Islet of Langerhans (tissue), 1 donor: Measurements from ENCODE around the gene TFEB.

ENCODE experiments used
- FAIRE-seq: peaks from one replicate; lab custom pipeline; 2011; peaks lifted over from hg19 to GRCh38; lab: Jason Lieb, UNC

The TFEB gene

GRCh38 chr6:41651962-41652657 lies 83.3 kb downstream of the TFEB start:
- no peak for FAIRE-seq

DNA sequence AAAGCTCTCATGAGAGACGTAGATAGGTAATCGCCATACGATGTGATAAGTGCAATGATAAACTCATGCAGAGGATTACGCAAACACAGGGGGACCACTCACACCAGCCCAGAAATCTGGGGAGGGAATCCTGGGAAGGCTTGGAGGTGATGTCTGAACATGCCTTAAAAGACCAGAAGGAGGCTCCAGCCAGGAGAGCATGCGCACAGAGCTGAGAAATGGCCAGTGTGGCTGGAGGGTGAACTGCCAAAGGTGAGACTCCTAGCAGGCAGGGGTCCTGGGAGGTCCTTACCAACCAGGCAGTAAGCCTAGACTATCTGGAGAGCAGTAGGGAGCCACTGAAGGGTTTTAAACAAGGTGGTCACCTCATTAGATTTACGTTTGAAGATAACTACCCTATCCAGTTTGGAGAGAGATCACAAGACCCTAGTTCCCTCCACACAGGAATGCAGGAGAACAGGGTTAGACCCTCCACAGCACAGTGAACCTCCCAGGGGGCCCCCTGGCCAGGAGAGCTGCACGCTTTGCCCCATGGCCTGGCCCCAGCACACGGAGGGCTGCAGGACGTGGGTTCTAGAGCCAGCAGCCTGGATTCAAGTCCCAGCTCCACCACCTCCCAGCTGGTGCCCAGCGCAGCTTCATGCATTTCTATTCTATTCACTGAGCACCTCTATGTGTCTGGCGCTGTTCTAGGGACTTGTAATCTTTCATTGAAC lies 84.0 kb downstream of the TFEB start:
- no peak for FAIRE-seq

- FAIRE-seq: no peak
Observed at GRCh38 chr6:41650120-41650519, 85.3 kb downstream of the TFEB start.

GRCh38 chr6:41649596-41649995 lies 85.8 kb downstream of the TFEB start:
- FAIRE-seq: no peak

DNA sequence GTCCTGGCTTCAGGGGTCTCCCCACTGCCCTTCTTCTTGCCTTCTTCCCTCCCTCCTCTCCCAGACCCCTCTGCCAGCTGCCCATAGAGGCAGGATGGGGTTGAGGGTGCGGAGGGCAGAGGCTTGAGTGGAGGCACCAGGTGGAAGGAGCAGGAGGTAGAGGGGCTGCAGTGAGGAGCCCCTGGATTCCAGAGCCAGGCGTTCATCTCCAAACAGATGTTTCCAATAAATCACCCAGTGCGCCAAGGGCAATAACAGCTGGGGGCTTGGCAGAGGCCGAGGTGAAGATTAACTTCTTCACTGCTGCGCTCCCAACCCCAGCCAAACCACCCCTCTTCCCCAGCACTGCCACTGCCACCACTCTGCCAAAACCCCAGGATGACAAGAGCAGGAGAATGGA lies 86.5 kb downstream of the TFEB start:
- FAIRE-seq: no peak

DNA sequence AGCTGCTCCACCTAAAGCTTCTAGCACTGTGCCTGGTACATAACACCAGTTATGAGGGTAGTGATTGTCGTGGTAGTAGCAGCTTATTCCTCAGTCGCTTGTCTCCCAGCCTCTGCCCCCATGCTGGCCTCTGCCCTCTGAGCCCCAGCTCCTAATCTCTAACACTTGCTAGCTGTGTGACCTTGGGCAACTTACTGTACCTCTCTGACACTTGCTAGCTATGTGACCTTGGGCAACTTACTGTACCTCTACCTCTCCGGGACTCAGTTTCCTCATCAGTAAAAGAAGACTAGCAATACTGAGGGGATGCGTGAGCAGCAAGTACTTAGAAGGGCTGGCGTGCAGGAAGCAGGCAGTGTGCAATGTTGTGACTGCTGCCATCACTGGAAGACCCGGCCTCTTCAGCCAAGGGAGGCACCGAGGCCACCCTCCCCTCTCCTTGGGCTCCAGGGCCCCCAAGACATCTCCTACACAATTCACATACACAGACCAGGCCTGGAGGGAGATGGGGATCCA lies 87.3 kb downstream of the TFEB start:
- no peak for FAIRE-seq

DNA sequence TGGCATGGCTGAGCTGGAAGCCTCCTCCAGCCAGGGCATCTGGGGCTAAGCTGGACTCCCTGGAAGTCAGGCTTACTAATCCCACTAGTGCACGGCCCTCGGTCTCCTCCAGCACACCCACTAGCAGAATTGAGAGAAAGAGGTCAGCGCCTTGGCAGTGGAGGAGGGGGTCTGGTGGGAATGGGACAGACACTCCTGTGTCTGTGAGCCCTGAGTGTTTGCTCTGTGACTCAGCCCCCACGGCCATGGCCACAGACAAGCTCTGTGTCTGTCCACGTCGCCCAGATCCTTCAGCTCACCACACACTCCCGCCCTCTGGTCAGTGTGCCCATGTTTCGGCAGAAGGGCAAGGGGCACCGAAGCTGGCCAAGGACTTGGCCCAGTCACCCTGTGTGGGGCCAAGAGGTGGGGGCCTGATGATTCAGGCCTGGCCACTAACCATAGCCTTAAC lies 88.3 kb downstream of the TFEB start:
- FAIRE-seq: no peak

GRCh38 chr6:41646026-41646795 lies 89.2 kb downstream of the TFEB start:
- no peak for FAIRE-seq

DNA sequence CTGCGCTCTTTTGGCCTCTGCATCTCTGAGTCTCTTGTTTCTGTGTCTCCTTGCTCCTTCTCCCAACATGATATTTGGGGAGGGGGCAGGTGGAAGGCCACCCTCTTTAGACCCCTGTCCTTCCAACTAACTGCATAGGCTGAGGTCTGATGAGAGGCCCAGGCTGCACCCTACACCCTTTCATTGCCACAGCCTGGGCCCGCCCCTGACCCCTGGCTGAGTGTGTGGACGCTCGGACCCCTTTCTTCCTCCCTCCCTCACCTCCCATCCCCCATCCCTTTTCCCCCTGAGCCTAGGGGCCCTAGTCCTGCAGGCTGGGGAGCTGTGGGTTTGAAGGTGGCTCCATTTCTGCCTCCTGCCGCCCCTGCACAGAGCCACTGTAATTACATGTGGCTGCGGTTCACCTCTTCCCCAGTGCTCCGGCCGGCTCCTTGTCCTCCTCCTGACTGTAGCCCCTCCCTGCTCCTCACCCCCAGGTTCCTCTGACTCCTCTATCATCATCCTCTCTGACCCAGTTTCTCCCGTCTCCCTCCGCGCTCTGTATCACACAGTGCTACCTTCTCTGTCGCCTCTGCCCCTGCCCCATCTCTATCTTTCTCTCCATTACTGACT lies 90.3 kb downstream of the TFEB start:
- FAIRE-seq: no peak

DNA sequence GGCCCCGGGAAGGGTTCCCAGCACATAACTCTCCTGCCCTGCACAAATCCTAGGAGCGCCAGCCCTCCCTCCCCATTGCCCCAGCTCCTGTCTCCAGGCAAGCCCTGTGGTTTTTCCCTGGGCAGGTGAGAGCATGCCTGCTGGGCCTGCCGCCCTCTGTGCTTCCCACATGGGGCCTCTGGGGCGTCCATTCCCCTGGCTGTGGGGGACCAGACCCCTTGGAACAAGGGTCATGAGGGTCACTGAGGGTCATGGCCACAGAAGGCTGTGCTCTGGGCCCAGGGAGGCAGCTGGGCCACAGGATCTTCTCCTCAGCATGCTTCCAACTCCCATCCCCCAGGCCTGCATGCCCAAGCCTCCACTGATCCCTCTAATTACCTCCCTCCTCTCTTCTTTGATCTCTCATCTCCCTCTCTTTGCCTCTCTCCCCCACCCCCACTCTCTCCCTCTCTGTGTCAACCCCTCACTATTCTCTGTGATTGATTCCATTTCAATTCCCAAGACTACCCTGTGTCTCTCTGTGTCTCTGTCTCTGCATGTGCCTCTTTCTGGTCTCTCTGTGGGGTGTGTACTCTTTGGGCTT lies 91.0 kb downstream of the TFEB start:
- FAIRE-seq: no peak

DNA sequence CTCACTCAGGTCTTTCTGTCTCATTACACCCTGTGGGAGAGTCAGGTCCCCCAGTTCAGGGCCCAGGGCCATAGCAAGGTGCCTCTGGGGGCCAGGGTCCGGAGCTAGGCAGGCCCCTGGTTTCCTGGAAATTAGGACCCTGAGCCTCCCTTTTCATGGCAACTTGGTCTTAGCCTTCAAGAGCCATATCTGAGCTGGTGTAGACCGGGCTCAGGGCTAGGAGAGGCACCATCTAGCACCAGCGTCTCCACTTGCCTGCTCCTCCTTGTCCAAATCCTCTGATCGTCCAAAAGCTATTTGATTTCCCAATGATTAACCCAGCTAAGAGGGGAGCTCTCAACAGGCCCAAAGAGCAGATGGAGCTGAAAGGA lies 91.5 kb downstream of the TFEB start:
- FAIRE-seq: no peak

DNA sequence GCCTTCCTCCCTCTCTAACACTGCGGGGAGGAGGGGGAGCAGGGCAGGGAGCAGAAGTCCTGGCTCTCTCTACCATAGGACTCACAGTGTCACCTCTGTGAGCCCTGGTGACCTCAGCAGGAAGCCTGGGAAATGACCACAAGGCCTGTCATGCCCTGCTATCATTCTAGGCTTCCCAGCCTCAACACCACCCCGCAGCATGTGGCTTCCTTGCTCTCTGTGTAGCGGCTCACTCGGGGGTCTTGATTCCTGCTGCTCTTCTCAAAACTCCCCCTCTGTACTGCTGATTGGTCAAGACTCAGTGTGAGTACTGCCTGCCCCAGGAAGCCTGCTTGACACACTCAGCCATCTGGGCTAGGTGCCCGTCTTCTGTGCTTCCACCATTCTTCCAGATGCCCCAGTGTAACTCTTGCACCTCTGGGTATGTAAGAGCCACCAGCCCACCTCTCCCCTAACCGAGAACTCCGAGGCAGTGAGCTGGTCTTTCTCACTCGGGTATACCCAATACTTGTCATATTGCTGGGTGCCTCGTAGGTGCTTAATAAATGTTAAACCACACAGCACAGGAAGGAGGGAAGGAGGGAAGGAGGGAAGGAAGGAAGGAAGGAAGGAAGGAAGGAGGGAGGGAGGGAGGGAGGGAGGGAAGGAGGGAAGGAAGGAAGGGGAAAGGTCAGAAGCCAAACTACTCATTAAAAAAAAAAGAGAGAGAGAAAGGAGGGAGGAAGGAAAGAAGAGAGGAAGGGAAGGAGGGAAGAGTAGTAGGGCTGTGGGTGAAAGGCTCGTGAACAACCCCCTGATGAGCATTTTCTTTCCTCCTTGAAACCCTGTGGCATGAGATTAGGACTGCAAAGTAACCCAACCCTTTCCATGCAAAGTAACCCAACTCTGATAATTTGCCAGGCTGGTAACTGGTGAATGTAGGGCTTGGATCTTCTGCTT lies 92.2 kb downstream of the TFEB start:
- FAIRE-seq: no peak

- no peak for FAIRE-seq
Observed at GRCh38 chr6:41642090-41642959, 93.1 kb downstream of the TFEB start.

DNA sequence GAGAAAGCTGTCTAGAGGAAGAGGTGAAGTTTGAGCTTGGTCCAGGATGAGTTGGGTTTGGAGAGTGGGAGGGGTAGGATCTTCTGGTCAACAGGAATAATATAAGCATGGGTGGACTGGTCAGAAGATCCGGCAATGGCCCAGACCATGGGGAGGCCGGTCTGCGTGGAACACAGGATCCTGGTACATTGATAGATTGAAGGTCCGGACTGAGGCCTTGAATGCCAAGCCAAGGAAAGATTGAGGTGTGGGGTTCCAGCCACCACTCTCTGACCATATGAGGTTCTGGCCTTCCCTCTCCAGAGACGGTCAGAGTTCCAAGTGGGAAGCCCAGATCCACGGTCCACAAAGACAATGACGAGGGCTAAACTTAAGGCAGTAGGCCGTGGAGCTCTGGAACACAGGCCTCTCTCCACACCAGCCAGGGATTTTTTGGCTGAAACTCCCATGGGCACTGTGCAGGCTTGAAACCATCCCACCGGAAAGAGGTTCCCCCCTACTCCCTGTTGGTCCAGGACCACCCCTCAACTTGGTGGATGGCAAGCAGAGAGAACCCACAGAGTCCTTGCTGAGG lies 94.0 kb downstream of the TFEB start:
- FAIRE-seq: no peak

- no peak for FAIRE-seq
Observed at GRCh38 chr6:41640426-41640825, 95.0 kb downstream of the TFEB start.

DNA sequence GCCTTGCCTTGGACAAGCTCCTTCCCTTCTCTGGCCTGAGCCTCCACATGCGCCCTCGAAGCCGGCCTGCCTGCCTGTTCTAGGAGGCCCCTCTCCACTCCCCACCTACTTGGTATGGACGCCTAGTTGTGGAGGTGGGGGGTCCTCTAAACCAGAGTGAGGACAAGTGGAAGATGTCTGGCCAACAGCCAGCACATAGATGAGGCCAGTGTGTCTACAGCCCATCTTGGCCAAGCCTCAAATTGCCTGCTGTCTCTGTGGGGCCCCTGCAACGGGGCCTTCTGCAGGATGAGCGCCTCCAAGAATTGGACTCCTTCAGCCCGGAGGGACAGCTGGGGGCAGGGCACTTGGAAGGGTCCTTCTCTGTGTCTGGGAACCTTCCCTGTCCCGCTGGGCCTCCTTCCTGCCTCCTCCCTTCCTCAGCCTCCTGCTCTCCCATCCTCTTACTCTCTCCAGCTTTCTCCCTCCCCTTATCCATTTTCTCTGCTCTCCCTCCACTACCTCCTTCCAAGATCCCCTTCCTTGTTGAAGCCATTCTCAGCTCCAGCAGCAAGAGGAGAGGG lies 95.5 kb downstream of the TFEB start:
- no peak for FAIRE-seq

DNA sequence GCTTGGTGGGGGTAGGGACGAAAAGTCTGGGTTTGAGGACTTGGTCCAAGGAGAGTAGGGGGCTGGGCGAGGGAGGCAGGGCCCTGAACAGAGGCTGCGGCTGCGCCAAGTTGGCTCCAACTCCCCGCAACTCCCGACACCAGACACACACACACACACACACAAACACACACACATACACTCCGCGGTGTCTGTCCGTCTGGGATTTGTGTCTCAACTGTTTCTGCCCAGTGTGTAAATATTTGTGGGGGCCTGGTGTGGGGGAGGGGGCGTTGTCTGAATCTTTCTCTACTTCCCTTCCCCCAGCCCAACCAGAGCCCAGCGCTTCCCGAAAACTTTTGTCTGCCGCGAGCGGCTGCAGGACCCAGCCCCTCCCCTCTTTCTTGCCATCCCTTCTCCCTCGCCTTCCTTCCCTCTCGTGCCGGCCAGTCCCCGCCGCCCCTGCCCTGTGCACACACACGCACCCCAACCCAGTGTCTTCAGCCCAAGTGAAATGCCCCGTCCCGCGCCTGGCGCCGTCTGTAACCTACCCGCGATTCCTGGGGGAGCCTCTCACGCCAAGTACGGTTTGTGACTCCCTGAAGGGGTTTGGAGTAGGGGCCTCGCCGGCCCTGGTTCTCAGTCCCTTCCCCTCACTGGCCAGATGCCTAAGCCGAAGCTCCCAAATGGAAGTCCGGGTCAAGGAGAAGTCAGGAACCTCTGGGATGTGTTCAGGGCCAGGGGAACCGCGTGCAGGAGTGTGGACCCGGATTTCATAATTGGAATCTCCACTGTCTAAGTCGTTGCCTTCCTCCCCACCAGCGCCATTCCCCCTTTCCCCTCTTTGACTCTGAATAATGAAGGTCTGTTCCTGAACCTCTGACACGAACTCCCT lies 96.2 kb downstream of the TFEB start:
- no peak for FAIRE-seq
